Umbilical cord (tissue), 2 donors: ENCODE data around the gene PRR7. TPM values are rescaled to one million over a fixed set of nuclear protein-coding genes. Genes with fewer than 3 reads are reported as not detected.

Source experiments
- DNase-seq: peaks from one replicate; pipeline ENCODE4 v3.0.0-alpha.2; 2015; ENCODE audit warnings: low spot score
- total RNA-seq: library from RNA; depleted of rRNA; stranded (reverse); fragments of >200 nt; gene quantifications from one replicate; pipeline ENCODE4 v1.2.3, GENCODE V29; 2014; ENCODE audit warnings: low replicate concordance; ENCODE audit not compliant: insufficient read depth

Gene PRR7
- total RNA-seq, 1 donor from 2014 or later = not detected

DNA sequence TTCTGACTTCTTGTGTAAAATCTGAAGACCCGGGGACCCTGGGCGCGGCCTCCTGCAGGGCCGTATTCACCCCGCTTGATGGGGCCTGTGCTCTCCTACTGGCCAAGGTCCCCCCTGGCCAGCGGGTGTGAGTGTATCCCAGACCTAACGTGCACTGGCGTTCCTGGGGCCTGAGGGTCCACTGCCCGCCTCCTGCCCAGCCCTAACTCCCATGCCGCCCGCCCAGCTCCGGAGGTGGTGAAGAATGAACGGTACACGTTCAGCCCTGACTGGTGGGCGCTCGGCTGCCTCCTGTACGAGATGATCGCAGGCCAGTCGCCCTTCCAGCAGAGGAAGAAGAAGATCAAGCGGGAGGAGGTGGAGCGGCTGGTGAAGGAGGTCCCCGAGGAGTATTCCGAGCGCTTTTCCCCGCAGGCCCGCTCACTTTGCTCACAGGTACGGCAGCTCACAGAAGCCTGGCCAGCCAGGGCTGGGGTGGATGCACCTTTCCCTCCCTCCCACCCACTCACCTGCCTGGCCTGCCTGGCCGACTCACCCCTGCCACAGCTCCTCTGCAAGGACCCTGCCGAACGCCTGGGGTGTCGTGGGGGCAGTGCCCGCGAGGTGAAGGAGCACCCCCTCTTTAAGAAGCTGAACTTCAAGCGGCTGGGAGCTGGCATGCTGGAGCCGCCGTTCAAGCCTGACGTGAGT, 10.6 kb upstream of the PRR7 start:
- DNase-seq = no peak

DNA sequence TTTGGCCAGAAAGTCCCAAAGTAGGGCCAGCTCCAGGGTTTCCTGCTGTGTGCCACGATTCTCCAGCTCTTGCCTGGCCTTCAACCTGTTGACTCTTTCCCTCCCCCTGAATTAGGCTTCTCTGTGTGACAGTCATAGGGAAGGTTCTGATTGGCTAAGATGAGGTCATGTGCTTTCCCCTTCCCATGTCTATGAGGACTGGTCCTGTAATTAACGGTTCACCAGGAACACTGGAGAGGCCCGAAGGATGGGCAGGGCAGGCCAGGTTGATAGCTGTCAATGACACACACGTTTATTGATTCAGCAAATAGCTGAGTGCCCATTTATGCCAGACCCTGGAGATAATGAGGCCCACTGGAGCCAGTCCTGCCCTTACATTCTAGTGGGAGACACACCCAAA, 9.0 kb upstream of the PRR7 start:
- DNase-seq = no peak

DNA sequence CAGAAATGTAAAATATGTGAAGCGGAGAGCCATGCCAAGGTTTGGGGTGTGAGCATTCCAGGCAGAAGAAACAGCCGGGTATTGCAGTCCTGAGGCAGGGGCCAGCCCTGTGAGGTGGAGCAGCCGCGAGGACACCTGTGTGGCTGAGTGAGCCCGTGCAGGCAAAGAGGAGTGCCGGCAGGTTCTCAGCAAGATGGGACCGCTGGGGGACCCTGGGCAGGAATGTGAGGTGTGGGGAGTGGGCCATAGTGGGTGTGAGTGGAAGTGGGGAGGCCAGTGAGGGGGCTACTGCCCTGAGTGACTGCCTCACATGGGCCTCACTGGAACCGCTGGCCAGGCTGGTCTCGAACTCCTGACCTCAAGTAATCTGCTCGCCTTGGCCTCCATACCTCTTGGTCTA, 8.1 kb upstream of the PRR7 start:
- DNase-seq = no peak

DNA sequence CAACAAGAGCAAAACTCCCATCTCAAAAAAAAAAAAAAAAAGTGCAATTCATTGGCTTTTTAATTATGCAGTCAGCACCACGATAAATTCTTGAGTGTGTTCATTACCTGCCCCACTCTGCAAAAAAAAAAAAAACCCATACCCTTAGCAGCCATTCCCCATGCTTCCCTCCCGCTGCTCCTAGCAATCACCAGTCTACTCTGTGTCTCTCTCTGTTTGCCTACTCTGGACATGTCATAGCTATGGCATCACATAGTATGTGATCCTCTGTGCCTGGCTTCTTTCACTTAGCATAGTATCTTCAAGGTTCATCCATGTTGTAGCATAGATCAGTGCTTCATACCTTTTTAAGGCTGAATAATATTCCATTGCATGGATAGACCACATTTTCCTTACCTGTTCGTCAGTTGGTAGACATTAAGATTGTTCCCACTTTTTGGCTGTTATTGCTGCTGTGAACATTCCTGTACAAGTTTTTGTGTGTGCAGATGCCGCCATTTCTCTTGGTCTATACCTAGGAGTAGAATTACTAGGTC, 7.0 kb upstream of the PRR7 start:
- no peak for DNase-seq

DNA sequence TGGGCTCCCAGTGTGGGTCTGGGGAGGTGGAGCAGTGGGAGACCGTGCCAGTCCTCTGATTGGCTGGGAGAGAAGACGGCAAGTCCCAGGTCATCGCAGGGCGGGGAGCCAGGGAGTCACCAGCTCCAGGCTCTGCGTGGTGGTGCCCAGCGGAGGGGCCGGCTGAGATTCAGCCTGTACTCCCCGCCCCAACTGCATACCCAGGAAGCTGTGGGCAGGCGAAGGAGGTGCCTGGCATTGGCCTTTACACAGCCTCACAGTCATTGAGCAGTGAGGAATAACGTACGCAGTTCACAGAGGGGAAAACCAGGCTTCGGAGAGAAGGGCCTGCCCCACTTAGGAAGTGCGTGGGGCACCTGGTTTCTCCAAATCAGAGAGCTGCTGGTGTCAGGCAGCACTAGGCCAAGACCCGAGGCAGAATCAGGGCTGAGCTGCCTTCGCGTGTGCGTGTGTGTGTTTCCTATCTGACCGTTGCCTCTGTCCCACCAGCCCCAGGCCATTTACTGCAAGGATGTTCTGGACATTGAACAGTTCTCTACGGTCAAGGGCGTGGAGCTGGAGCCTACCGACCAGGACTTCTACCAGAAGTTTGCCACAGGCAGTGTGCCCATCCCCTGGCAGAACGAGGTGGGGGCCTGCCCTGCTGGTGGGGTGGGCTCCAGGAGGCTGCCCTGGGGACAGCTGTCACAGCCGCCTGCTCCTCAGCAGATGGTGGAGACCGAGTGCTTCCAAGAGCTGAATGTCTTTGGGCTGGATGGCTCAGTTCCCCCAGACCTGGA, 6.2 kb upstream of the PRR7 start:
- no peak for DNase-seq

DNA sequence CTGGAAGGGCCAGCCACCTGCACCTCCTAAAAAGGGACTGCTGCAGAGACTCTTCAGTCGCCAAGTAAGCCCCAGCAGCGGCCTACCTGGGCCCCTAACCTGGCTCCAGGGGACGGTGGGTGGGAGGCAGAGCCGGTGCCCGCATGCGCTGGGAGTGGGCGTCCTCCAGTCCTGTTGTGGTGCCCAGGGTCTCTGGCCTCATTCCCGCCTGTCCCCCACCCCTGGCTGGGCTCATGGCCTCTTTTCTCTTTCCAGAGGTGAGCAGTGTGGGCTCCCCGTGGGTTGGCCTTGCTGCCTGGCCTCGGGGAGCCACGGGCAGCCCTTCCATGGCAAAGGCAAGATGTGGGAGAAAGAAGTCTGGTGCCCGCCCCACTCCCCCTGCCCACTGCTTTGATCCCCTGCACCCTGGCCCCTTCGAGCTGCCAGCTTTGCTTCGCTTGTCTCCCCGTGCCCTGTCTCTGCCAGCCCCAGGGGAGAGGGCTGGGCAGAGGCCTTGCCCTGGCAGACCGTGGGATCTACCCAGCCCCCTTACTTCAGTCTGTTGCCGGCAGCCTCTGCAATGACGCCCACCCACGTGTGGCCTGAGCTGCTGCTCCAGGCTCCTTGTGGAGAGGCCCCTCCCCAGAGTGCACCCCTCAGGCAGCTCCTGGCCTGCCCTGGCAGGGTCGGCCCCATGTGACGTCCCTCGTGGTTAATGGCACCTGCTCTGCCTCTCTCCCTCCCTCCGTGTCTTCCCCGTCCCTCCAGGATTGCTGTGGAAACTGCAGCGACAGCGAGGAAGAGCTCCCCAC, 5.4 kb upstream of the PRR7 start:
- no peak for DNase-seq

DNA sequence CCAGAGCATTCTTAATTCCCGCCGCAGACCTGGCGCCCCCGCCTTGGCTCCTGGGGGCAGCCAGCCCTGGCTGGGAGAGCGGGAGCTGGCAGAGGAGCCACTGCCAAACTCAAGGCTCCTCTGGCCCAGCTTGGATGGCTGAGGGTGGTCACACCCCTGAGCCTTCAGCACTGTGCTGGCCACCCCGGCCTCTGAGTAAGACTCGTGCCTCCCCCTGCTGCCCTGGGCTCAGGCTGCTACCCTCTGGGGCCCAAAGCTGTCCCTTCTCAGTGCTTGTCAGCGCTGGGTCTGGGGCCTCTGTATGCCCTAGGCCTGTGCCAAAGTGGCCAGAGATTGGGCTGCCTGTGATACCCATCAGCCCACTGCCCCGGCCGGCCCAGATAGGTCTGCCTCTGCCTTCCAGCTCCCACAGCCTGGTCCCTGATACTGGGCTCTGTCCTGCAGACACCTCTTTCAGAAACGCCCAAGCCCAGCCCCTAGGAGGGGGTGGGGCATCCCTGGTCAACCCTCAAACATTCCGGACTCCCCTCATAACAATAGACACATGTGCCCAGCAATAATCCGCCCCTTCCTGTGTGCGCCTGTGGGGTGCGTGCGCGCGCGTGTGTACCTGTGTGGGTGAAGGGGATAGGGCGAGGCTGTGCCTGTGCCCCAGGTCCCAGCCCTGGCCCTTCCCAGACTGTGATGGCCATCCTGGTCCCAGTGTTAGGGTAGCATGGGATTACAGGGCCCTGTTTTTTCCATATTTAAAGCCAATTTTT, 4.4 kb upstream of the PRR7 start:
- DNase-seq = no peak

DNA sequence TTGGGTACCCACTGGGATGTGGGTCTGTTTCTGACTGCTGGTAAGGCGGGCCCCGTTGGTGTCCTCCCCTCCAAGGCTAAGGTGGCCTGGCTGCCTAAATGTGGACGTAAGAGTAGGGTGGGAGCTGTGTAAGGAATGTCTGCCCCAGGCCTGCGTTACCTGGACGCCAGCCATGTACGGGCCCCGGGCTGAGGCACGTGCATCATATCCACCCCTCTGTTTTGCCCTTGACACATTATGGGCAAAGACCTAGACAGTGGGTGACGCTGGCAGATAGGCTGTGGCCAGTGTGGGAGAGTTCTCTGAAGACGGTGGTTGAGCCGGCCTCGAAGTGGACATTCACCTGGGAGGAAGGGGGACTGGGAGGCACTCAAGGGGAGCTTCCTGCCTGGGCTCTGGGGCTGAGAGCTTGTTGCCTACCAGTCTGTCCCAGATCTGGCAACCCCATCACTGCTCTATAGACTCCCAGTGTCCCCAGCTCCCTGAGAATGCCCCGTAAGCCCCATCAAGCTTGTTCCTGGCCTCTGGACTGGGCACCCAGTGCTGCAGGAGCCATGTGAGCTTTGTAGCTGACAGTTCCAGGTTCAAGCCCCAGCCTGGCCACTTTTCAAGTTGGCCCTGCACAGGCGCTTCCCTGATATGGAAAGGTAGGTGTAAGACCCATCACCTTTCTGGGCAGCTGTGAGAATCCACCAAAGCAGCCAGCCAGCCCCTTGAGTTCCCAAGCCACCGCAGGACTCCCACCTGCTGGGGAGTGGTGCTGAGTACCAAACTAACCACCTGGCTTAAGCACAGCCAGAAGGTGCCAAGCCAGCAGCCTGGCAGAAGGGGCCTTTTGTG, 3.2 kb upstream of the PRR7 start:
- no peak for DNase-seq

DNA sequence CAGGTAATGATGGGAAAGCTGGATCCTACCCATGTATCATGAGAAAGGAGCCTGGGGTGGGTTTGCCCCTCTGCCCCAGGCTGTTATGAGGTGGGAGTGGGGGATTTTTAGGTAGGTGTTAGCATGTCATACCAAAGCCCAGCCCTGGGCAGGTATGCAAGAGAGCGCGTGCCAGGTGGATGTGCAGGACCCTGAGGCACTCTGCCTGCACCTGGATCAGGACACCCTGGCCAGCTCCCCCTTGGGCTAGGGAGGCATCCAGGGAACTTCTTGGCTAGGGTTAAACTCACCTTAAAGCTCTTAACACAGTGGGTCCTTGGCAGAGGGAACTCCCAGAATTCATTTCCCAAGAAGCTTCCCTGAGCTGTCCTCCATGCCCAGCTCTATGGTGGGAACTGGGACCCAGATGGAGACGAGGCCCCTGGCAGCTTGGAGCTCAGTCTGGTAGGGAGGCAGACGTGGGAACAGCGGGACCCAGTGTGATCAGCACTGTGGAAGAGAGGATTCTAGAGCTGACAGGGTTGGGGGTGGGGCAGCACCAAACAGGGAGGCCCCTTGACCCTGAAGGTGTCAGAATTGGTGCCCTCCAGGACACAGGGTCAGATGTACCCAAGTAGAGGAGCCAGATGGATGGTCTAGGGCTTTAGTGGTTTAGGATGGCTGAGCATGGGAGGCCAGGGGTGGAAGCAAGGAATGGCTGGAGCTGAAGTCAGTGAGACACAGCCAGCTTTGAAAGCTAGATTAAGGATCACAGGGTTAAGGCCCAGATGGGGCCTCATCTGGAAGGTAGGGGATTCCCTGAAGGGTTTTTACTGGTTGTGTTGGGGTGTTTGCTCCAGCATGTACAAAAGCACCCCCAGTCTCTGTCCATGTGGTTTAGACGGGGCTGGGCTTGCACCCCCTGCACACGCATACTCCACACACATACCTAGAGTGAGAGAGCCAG, 2.2 kb upstream of the PRR7 start:
- DNase-seq = peak; percentile 42

DNA sequence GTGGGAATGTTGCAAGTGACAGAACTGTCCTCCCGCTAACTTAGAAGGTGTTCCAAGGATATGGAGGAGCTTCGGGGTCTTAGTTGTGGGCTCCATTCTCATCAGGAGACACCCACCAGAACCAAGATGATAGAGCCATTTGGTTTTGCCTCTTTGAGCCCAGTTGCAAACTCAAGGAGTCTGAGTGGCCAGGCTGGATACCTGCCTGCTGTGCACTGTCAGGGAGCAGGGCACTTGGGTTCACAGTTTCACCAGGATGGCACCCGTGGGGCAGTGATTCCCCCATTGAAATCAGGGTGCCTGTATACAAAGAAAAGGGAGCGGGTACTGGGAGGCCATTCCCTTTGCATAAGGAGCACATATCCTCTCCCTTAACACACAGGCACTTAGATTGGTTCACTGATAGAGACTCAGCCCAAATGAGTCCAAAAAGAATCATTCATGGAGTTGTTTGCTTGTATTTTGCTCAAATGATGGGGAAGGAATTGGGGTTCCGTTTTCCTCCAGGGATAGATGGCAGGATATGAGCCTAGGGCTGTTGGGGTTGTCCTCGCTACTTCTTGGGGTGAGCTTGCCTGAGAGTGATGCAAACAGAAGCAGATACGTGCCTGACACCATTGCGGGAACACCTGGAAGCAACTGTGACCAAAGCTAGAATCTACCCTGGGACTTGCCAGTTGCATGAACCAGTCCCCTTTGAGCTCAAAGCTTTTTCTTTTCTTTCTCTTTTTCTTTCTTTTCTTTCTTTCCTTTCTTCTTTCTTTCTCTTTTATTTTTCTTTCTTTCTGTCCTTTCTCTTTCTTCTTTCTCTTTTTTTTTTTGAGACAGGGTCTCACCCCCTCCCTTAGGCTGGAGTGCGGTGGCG, 1.3 kb upstream of the PRR7 start:
- no peak for DNase-seq

DNA sequence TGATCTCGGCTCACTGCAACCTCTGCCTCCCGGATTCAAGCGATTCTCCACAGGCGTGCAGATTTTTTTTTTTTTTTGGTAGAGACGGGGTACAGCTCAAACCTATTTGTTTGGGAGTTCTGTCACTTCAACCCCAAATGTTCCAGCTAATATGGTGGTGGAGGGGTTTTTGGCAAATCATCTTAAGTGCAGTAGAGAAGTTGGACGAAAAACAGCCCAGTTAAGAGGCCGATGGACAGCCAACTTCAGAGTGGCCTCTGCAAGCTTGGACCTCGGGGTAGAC, 756 bp upstream of the PRR7 start:
- DNase-seq = no peak

DNA sequence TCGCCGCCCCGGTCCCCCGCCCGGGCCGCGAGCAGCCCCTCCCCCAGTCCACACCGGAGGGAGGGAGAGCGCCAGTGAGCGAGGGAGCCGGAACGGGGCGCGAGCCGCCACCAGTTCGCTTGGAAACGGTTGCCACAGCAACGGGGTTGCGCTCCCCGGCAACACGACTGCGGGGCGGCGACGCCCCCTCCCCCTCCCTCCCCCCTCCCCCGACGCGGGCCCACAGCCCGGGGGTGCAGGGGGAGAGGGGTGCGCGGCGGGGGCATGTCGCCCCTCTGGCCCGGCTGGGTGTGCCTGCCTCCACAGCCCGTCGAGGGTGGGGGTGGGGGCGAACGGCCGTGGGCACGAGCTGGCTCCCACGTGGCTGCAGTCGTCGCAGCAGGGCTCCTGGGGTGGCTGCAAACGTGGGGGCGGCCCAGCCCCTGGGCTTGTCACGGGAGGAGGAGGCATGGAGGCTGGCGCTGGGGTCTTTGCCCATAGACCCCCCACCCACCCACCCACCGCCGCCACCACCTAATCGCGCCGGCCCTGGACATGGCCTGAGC, 524 bp downstream of the PRR7 start:
- peak; percentile 48 for DNase-seq

DNA sequence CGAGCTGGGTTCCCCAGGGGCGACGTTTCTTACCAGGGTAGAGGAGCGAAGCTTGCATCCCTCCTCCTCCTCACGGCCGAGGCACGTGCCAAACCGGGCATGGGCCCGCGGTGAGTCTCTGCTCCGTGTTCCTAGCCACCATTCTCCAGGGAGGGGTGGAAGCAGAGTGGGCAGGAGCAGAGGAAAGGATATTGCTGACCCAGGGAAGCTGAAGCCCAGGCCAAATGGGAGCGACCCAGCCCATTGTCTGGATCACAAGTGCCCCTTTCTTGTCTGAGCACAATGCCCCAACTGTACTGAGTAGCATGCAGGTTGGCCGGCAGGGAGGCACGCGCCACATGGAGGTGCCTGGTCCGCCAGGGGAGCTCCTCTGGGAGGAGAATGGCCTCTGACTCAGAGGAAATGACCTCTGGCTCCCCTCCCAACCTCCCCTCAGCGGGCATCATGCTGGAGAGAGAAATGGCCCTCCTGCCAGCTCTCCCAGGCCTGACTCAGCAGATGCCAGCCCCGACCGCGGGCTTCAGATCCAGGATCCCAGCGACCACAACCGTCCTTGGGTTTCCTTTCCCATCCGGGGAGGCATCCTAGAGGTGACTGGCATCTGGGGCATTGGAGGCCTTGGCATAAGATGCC, 1.1 kb downstream of the PRR7 start:
- peak; percentile 26 for DNase-seq

DNA sequence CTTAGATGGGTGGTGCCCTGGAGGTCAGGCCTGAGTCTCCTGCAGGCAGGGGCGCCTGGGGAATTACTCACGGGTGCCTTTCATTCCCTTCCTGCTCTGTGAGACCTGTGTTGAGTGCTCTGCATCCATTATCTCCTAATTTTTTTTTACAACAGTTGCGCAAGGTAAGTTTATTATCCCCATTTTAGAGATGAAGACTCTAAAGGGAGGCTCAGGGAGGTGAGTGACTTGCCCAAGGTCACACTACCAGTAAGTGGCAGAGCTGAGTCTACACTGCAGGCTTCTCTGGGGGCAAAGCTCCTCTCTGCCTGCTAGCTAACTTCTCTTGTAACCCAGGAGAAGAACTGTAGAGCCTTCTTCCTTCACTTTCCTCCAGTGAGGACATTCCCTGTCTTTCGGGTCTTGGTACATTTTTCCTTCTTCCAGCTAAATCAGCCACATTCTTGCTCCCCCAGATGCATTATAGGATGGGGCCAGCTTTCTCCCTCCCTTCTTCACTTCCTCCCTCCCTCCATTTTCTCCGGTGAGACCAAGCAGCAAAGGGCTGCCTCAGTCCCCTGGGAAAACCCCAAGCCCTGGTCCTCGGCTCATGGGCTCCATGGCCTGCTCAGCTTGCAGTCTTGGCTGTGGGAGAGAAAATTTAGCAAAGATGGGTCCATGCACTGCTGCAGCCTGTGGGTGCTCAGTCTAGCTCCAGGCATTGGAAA, 1.8 kb downstream of the PRR7 start:
- no peak for DNase-seq

DNA sequence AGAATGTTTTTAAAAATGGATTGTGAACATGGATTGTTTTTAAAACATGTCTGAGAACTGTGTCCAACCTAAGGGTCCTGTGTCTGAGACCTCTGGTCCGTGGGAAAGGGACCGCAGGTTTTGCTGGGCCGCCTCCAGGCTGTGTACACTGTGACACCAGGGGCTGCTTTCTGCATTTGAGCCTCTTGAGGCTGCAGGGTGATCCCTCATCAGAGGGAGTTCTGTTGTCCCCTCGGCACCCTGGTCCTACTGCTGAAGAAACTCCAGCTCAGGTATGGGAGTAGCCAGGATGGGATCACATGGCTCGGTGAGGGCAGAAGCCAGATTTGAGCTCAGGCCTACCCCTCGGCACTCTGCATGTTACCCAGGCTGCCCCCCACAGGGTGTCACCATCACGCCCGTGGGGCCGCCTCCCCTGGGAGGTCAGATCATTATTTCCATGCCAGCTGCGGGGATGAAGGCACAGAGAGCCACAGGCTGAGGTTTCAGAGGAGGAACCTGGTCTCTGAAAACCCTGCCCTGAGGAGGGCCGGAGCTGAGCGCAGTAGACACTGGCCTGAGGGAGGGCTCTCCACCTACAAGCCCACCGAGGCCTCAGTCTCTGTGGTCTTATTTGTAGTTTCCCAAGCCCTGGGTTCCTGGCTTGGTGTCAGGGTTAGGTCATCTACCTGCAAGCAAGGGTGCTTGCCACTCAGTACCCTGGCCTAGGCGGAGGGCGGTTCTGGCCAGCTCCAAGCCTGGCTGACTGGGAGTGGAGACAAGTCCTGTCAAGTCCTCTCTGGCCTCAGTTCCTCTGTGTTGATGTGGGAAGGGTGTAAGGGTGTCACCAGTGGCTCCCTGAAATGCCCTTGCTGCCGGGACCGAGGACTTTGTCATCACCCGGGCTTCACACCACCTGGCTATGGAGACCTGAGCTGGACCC, 2.8 kb downstream of the PRR7 start:
- no peak for DNase-seq
